ENCODE results near the gene TNFRSF6B.

DNA sequence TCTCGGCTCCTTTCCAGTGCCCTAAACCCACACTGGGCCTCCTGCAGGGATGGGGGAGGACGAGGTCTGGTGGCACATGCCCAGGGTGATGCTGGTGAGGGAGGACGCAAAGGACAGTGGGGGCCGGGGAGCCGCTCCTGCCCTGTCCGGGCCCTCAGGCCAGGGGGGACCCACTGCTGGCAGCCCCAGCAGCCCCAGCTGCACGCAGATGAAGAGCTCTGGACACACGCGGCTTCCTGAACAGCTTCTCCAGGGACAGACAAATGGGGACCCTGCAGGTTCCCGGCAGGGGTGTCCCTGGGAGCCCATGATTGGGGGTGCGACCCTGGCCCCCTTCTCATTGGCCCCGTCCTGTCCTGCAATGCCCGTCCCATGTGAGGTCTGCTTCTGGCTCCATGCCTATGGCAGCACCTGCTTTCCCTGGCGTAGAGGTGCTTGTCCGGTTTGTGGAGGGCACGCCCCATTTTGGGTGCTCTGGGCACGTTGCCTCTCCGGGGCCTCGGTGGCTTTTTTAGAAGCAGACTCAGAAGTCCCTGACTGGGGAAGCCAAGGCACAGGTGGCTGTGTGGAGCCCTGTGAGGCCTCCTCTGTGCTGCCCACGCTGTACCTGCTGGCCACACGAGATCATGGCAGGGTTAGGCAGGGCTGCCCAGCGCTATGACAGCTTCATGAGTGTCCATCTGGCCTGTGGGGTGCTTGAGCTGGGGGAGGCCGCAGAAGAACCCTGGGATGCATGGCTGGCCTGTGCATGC, 15.4 kb upstream of the TNFRSF6B start:
- TF ChIP-seq, protein P1, sequence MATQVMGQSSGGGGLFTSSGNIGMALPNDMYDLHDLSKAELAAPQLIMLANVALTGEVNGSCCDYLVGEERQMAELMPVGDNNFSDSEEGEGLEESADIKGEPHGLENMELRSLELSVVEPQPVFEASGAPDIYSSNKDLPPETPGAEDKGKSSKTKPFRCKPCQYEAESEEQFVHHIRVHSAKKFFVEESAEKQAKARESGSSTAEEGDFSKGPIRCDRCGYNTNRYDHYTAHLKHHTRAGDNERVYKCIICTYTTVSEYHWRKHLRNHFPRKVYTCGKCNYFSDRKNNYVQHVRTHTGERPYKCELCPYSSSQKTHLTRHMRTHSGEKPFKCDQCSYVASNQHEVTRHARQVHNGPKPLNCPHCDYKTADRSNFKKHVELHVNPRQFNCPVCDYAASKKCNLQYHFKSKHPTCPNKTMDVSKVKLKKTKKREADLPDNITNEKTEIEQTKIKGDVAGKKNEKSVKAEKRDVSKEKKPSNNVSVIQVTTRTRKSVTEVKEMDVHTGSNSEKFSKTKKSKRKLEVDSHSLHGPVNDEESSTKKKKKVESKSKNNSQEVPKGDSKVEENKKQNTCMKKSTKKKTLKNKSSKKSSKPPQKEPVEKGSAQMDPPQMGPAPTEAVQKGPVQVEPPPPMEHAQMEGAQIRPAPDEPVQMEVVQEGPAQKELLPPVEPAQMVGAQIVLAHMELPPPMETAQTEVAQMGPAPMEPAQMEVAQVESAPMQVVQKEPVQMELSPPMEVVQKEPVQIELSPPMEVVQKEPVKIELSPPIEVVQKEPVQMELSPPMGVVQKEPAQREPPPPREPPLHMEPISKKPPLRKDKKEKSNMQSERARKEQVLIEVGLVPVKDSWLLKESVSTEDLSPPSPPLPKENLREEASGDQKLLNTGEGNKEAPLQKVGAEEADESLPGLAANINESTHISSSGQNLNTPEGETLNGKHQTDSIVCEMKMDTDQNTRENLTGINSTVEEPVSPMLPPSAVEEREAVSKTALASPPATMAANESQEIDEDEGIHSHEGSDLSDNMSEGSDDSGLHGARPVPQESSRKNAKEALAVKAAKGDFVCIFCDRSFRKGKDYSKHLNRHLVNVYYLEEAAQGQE (IDR thresholded peaks at IDR 0.05; ENCODE audit: insufficient read depth in 1 of 2, low read depth in 2 of 2, low read length in 2 of 2) = no peak
- TF ChIP-seq POLR2AphosphoS5 (IDR thresholded peaks at IDR 0.05; ENCODE audit: low read depth, low read length) (no peak), TAF1 (IDR thresholded peaks at IDR 0.05; ENCODE audit: borderline replicate concordance, insufficient read depth, low read length) (no peak)

All from PFSK-1 (cell line).